Inflammatory macrophage (primary cell): ENCODE results near the gene DMRTC1.
"Not testable (repeated sequence)": the region's sequence is repeated elsewhere in the genome, so short reads cannot be mapped to it uniquely, and the experiment has no call there.

ENCODE experiments used
- DNase-seq, 2 donors: peaks; one replicate each; pipeline ENCODE4 v3.0.0-alpha.2; 2020 to 2022
- total RNA-seq, 18 experiments: gene quantifications; one replicate each; lab custom pipeline; 2026; ENCODE audit warnings: mixed read lengths in 6 of 18, inconsistent platforms in 2 of 18; lab: John Stamatoyannopoulos, UW

Gene DMRTC1, protein sequence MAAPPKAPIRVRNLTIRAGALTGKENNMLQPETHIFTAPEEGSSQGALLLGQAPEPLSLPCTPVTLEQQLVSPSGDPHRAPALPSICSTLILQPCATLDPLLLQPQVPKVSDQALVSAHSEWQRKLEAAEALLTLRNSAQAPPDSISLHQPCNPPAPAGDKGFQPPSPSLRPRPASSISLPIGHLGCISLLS
- total RNA-seq, result 0 reads per million in 18 experiments

DNA sequence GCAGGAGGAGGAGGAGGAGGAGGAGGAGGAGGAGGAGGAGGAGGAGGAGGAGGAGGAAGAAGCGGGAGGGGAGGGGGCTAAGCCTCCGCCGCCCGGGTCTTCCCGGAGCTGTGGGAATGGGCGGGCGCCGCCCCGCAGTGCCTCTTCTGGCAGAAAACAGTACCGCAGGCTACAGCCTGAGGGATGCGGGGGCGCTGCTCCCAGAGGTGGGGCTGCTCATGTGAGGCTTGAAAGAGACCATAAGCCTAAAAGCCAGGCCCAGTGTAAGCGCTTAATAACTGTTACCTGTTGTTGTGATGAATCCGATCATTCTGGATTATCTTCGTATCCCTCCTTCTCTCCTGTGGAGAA, at the start of gene DMRTC1:
DMRTC1 (minus strand) TSS at position 19 of the 351 bp plus-strand sequence. CDS start 68,143 bp downstream, outside the sequence.
- DNase-seq, result not testable (repeated sequence)

DNA sequence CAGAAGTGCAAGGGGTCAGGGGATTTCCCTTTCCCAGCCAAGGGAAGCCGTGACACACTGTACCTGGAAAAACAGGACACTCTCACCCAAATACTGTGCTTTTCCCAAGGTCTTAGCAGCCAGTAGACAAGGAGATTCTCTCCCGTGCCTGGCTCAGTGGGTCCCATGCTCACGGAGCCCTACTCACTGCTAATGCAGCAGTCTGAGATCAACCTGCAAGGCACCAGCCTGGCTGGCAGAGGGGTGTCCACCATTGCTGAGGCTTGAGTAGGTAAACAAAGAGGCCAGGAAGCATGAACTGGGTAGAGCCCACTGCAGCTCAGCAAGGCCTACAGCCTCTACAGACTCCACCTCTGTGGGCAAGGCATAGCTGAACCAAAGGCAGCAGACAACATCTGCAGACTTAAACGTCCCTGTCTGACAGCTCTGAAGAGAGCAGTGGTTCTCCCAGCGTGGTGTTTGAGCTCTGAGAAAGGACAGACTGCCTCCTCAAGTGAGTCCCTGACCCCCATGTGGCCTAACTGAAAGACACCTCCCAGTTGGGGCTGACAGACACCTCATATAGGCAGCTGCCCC, 37.3 kb upstream of the DMRTC1 start:
- not testable (repeated sequence) for DNase-seq

DNA sequence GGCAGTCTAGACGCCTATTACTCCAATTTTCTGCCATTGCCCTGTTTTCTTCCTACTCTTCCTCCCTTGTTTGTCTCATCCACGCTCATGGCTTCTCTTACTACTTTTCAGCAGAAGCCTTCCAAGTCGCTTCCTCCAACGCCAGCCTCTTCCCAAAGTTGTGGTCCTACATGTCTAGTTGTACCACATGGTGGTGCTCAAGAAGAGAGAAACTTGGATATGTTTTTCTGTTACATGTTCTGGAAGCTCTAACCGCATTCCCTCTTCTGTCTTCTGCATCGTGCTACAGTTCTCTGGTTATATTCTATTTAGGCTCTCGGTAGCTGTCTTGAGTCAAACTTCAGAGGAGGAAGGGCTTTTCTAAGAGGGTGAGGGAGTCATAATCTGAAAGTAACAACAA, 31.2 kb upstream of the DMRTC1 start:
- DNase-seq, result not testable (repeated sequence)

DNA sequence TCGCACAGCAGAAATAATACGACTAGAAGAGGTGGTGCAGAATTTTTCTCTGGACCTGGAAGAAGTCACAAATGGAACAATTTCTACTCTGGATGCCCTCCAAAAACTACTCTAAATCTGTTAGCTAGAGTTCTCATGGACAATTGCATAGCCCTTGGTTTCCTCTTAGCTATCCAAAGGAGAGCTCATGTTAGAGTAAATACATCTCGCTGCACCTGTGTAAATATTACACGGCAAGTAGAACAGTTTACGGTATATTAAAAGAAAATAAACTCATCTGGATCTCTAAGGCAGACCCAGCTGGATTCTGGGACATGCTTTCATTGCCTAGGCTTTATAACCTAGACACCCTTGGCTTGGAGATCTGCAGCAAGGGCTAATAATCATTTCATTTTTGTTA, 28.2 kb upstream of the DMRTC1 start:
- not testable (repeated sequence) for DNase-seq

DNA sequence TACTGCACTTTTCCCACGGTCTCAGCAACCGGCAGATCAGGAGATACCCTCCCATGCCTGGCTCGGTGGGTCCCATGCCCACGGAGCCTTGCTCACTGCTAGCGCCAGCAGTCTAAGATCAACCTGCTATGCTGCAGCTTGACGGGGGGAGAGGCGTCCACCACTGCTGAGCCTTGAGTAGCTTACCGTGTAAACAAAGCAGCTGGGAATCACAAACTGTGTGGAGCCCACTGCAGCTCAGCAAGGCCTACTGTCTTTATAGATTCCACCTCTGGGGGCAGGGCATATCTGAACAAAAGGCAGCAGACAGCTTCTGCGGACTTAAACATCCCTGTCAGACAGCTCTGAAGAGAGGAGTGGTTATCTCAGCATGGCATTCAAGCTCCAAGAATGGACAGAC, 16.3 kb upstream of the DMRTC1 start:
- not testable (repeated sequence) for DNase-seq

- DNase-seq, result not testable (repeated sequence)
Observed at GRCh38 chrX:72943035-72943818, 410 bp downstream of the DMRTC1 start.

DNA sequence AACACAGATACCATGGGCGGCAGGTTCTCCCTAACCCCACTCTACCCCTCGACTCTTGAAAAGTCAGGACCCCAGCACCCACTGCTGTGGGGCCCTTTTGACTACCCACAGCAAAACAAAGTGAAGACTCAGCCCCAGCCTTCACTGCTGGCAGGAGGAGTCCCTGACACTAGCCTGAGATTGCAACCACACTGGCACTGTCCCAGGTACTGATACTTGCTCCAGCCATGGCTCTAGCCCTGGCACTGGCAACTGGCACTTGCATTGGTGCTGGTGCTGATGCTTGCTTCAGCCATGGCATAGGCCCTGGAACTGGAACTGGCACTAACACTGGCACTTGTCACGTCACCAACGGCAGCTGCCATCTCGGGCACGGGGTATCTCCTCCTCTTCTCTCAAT, 1.4 kb downstream of the DMRTC1 start:
- not testable (repeated sequence) for DNase-seq

GRCh38 chrX:72937906-72938305, 5.7 kb downstream of the DMRTC1 start, which contains the start of gene FAM236A:
FAM236A (plus strand) TSS chrX:72938206; CDS start chrX:72938263, 57 bp downstream.
- DNase-seq, result not testable (repeated sequence)

DNA sequence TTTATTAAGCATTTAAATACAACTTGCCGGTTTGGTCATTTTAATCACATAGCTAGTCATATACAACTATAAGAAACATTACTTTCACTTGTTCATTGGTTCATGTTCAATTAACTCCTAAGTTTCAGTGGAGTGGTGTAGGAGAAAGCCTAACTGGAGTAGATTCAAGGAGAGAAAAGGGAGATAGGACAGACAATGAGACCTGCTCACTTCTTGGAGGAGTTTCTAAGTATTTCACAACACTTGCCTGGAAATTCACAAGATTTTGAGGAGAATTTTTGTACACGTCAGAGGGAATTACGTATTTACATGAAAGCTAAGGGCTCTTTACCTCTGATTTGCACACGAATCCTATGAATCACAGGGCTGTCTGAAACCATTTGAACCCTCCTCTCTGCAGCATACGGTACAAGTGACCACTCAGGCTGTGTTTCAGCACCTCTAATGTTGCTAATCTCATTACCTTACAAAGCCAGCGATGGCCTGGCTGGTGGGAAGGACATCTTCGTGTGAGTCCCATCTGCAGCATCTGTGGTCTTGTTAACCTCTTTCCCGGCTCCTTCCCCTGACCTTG, 6.7 kb downstream of the DMRTC1 start:
- DNase-seq, result not testable (repeated sequence)

GRCh38 chrX:72936455-72936854, 7.2 kb downstream of the DMRTC1 start:
- not testable (repeated sequence) for DNase-seq

GRCh38 chrX:72932283-72932682, 11.4 kb downstream of the DMRTC1 start:
- DNase-seq, result not testable (repeated sequence)

DNA sequence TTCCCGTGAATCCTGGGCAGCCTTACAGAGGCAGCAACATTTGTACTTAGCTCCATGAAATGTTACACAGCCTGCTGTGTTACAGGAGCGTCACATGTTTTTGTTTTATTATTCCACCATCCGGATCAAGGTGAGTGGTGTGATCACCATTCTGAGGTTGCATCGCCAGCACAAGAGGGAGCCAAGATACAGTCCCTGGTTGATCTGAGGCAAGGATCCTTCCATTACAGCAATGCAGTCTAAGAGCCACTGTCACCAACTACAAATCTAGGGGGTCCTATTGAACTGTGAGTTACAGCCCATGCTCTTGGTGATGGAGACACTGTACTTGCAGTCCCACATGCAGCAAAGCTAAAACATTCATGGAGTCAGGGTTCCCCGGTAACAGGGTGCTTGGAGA, 27.5 kb downstream of the DMRTC1 start:
- not testable (repeated sequence) for DNase-seq

GRCh38 chrX:72912315-72912714, 31.3 kb downstream of the DMRTC1 start, which contains the start of gene FAM236C:
FAM236C (plus strand) TSS chrX:72912615; CDS start chrX:72912715, 100 bp downstream.
- DNase-seq, result not testable (repeated sequence)

DNA sequence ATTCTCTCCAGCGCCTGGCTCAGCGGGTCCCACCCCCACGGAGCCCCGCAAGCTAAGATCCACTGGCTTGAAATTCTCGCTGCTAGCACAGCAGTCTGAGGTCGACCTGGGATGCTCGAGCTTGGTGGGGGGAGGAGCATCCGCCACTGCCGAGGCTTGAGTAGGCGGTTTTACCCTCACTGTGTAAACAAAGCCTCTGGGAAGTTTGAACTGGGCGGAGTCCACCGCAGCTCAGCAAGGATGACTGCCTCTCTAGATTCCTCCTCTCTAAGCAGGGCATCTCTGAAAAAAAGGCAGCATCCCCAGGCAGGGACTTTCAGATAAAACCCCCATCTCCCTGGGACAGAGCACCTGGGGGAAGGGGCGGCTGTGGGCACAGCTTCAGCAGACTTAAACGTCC, 53.9 kb downstream of the DMRTC1 start:
- DNase-seq, result not testable (repeated sequence)

- DNase-seq, result not testable (repeated sequence)
Observed at GRCh38 chrX:72882898-72883297, 60.7 kb downstream of the DMRTC1 start.

DNA sequence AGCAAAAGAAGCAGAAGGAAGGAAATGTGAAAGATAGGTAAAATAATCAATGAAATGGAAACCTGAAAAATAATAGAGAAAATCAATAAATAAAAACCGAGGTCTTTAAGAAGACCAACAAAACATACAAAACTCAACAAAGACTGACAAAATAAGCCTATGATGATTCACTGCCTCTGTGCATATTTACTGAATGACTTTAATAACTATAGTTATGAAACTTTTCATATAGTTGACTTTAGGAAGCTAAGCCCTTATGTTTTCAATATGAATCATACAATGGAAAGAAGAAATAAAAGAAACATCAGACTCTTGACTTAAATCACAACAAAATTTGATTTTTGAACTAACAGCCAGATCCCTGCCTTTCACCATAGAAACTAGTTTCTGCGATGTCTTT, 106.1 kb downstream of the DMRTC1 start:
- DNase-seq, result not testable (repeated sequence)

DNA sequence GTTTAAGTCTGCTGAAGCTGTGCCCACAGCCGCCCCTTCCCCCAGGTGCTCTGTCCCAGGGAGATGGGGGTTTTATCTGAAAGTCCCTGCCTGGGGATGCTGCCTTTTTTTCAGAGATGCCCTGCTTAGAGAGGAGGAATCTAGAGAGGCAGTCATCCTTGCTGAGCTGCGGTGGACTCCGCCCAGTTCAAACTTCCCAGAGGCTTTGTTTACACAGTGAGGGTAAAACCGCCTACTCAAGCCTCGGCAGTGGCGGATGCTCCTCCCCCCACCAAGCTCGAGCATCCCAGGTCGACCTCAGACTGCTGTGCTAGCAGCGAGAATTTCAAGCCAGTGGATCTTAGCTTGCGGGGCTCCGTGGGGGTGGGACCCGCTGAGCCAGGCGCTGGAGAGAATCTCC, 112.9 kb downstream of the DMRTC1 start:
- DNase-seq, result not testable (repeated sequence)
